ENCODE measurements around the gene POLQ. TPM values are rescaled to one million over a fixed set of nuclear protein-coding genes. Genes with fewer than 3 reads are reported as not detected.

POLQ gene
- total RNA-seq, 1 donor from 2014 or later, result 1.0 TPM

DNA sequence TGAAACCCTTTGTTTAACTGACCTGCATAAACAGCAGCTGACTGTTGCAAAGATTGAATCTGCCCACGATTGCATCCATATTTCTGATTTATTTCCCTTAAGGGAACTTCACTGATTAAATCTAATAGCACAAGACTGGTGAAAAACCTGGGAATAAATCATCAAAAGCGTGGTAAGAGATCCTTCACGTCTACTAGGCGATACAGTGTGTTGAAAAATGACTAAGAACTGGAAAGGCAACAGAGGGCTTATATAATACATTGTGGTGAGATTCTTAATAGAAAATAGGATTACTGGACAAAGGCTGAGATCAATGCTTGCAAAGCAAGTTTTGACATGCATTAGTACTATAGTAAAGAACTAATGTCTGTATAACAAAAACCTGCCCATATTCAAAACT is 49.0 kb downstream of the POLQ start:
- H3K4me3 Mint-ChIP-seq (ENCODE audit: unreplicated experiment), result no peak overlapping the region
- TF ChIP-seq CTCF (IDR thresholded peaks at IDR 0.05), result no peak
- H3K36me3 Mint-ChIP-seq (ENCODE audit: low read depth), result no peaks in the 10 kb centered on the region
- DNase-seq (ENCODE audit: low spot score), result no peak
- H3K27ac Mint-ChIP-seq (ENCODE audit: unreplicated experiment), result no peak overlapping the region
- no peaks in the 10 kb centered on the region for H3K4me1 Mint-ChIP-seq (ENCODE audit: low read depth)
- no peaks in the 10 kb centered on the region for H3K9me3 Mint-ChIP-seq (ENCODE audit: low read depth)
- no peaks in the 10 kb centered on the region for H3K27me3 Mint-ChIP-seq (ENCODE audit: low read depth)

DNA sequence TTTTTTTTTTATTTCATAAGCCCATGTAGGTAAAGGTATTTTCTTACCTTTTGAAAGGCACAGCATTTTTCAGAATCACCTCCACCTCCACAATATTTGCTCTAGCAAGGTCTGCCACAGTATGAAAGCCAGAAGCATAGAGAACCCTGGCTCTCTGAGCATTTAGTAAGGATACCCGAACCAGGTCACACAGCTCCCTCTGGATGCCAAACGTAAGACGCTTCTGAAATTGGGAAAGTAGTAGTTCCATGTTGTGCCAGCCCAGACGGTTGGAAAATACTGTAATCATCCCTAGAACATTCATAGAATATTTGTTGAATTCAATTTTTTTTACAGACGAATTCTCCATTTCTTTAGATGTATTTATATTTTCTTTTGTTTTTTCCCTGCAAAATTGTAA is 52.4 kb downstream of the POLQ start:
- no peaks in the 10 kb centered on the region for H3K27me3 Mint-ChIP-seq (ENCODE audit: low read depth)

DNA sequence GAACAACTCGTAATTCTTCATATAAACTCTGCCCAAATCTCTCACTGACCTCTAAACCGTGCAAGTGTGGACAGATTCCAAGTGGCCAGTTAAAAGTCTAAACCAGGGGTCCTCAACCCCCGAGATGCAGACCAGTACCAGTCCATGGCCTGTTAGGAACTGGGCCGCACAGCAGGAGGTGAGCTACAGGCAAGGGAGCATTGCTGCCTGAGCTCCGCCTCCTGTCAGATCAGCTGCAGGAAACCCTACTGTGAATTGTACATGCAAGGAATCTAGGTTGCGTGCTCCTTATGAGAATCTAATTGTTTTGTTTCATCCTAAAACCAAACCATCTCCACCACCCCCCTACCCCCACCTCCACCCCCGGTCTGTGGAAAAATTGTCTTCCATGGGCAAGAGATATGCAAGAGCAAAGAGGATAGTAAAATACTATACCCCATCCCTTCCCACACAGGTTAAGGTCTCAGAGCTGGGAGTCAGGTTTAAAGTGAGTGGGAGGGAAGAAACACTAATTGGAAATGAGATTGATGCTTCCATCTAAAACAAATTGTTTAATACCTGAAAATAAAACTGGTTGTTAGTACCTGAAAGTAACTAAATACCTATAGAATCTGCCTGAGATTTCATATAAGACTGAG is 54.0 kb downstream of the POLQ start:
- TF ChIP-seq CTCF (IDR thresholded peaks at IDR 0.05), result no peak
- no peak for DNase-seq (ENCODE audit: low spot score)
- Mint-ChIP-seq H3K27ac (ENCODE audit: unreplicated experiment) (no peak overlapping the region), H3K27me3 (ENCODE audit: low read depth) (no peaks in the 10 kb centered on the region), H3K36me3 (ENCODE audit: low read depth) (peaks cover 2% of the 10 kb centered on the region), H3K9me3 (ENCODE audit: low read depth) (no peaks in the 10 kb centered on the region), H3K4me1 (ENCODE audit: low read depth) (peaks cover 4% of the 10 kb centered on the region), H3K4me3 (ENCODE audit: unreplicated experiment) (no peak overlapping the region)

More for the DNA sequence above, 52.4 kb downstream of the POLQ start:
- Mint-ChIP-seq H3K27ac (ENCODE audit: unreplicated experiment) (no peak overlapping the region), H3K9me3 (ENCODE audit: low read depth) (no peaks in the 10 kb centered on the region), H3K36me3 (ENCODE audit: low read depth) (peaks cover 2% of the 10 kb centered on the region), H3K4me3 (ENCODE audit: unreplicated experiment) (no peak overlapping the region), H3K4me1 (ENCODE audit: low read depth) (peaks cover 4% of the 10 kb centered on the region)
- no peak for DNase-seq (ENCODE audit: low spot score)
- peak; percentile 52 for TF ChIP-seq CTCF (IDR thresholded peaks at IDR 0.05)

DNA sequence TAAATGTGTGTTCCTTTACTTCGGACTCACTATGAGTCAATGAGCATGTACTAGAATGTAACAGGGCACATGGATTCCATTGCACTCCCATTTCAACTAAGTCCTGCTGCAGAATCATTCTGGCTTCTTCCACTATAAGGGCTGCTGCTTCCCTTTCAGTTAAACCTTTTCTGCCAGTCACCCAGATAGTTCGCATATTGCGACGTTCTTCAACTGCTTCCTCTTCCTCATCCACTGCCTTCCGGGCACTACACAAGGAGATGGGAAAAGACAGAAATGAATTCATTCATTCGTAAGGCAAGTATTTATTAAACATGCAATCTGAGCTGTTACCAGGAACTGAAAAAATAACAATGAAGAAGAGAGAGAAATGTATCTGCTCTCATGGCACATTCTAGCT is 55.6 kb downstream of the POLQ start:
- peaks cover 2% of the 10 kb centered on the region for H3K36me3 Mint-ChIP-seq (ENCODE audit: low read depth)
- no peaks in the 10 kb centered on the region for H3K9me3 Mint-ChIP-seq (ENCODE audit: low read depth)
- DNase-seq (ENCODE audit: low spot score), result no peak
- no peak overlapping the region for H3K4me3 Mint-ChIP-seq (ENCODE audit: unreplicated experiment)
- no peak overlapping the region for H3K27ac Mint-ChIP-seq (ENCODE audit: unreplicated experiment)
- peaks cover 4% of the 10 kb centered on the region for H3K4me1 Mint-ChIP-seq (ENCODE audit: low read depth)
- no peak for TF ChIP-seq CTCF (IDR thresholded peaks at IDR 0.05)
- no peaks in the 10 kb centered on the region for H3K27me3 Mint-ChIP-seq (ENCODE audit: low read depth)

GRCh38 chr3:121488628-121489027 is 57.2 kb downstream of the POLQ start:
- H3K9me3 Mint-ChIP-seq (ENCODE audit: low read depth), result no peaks in the 10 kb centered on the region
- peaks cover 4% of the 10 kb centered on the region for H3K4me1 Mint-ChIP-seq (ENCODE audit: low read depth)
- no peaks in the 10 kb centered on the region for H3K27me3 Mint-ChIP-seq (ENCODE audit: low read depth)
- TF ChIP-seq CTCF (IDR thresholded peaks at IDR 0.05), result peak; percentile 43
- DNase-seq (ENCODE audit: low spot score), result no peak
- H3K27ac Mint-ChIP-seq (ENCODE audit: unreplicated experiment), result no peak overlapping the region
- no peak overlapping the region for H3K4me3 Mint-ChIP-seq (ENCODE audit: unreplicated experiment)
- H3K36me3 Mint-ChIP-seq (ENCODE audit: low read depth), result peaks cover 2% of the 10 kb centered on the region
